ENCODE results near the gene SLC38A11.
"Not testable (repeated sequence)": the region's sequence is repeated elsewhere in the genome, so short reads cannot be mapped to it uniquely, and the experiment has no call there.

SLC38A11 gene

DNA sequence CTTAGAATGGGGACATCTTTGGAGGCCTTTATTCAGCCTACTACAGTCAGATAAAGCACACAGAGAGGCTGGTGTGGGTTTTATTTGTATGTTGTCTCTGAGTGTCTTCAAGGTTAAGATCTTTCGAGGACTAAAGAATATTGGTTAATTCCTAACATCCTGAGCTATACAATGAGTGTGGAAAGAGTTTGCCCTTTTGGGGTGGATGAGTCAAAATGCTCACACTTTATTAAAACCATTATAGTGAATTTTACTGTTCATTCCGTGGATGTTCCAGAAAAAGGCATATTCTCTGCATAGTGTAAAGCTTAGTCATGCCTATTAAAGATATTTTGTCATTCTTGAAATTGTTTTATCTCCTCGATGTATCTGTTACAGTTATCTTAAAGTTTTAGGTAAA, 29.1 kb upstream of the SLC38A11 start:
- TF ChIP-seq POLR2AphosphoS5 (IDR thresholded peaks at IDR 0.05; ENCODE audit: low read depth, low read length) (no peak), POLR2A (IDR thresholded peaks at IDR 0.05; ENCODE audit: low read depth, low read length) (no peak), TAF1 (IDR thresholded peaks at IDR 0.05; ENCODE audit: borderline replicate concordance, low read depth, low read length) (no peak)
- DNase-seq (ENCODE audit: insufficient read length) (no peak), FAIRE-seq (no peak)

GRCh38 chr2:164981217-164981990, 26.1 kb upstream of the SLC38A11 start:
- DNase-seq (ENCODE audit: insufficient read length) (no peak), FAIRE-seq (no peak)
- TF ChIP-seq POLR2AphosphoS5 (IDR thresholded peaks at IDR 0.05; ENCODE audit: low read depth, low read length) (no peak), TAF1 (IDR thresholded peaks at IDR 0.05; ENCODE audit: borderline replicate concordance, low read depth, low read length) (no peak), POLR2A (IDR thresholded peaks at IDR 0.05; ENCODE audit: low read depth, low read length) (no peak)

DNA sequence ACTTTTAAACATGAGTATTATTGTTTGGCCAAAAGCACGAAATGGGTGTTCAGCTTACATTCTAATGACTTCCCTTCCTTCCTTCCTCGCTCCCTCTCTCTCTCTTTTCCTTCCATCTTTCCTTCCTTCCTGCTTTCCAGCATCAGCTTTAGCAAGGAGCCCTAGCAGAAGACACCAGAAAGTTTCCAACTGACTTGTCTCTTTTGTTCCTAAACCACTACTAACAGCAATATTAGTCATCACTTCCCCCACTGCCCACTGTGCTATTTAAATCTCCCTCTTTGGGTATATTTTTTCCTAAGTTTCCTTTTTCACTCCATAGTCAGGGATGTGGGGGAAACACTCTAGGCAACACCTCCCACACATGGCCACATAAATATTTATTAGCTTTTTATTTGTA, 25.4 kb upstream of the SLC38A11 start:
- FAIRE-seq; DNase-seq (ENCODE audit: insufficient read length): not testable (repeated sequence)

DNA sequence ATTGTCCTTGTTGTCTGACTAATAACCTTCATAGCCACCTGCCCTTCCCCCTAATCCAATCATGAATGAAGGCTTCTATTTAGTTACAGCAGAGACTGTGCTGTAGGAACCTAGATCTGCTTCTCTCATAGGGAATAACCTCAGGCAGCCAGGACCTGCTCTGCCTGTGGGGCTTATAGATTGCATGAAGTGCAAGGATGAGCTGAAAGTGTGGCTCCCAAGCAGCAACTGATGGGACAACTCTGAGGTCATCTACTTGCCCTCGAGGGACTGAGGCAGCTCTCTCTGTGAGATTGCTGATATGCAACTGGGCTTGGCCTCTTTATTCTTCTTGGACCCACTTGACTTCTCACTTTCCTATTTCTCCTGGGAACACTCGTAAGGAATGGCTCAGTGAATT, 23.8 kb upstream of the SLC38A11 start:
- TF ChIP-seq TAF1 (IDR thresholded peaks at IDR 0.05; ENCODE audit: borderline replicate concordance, low read depth, low read length) (no peak), POLR2A (IDR thresholded peaks at IDR 0.05; ENCODE audit: low read depth, low read length) (no peak), POLR2AphosphoS5 (IDR thresholded peaks at IDR 0.05; ENCODE audit: low read depth, low read length) (no peak)
- FAIRE-seq = no peak

GRCh38 chr2:164976875-164977470, 21.6 kb upstream of the SLC38A11 start:
- not testable (repeated sequence) for FAIRE-seq; DNase-seq (ENCODE audit: insufficient read length)

More for the DNA sequence above, 23.8 kb upstream of the SLC38A11 start:
- no peak for DNase-seq (ENCODE audit: insufficient read length)

GRCh38 chr2:164976301-164976700, 21.0 kb upstream of the SLC38A11 start:
- DNase-seq (ENCODE audit: insufficient read length) = no peak
- no peak for FAIRE-seq
- TF ChIP-seq POLR2AphosphoS5 (IDR thresholded peaks at IDR 0.05; ENCODE audit: low read depth, low read length) (no peak), POLR2A (IDR thresholded peaks at IDR 0.05; ENCODE audit: low read depth, low read length) (no peak), TAF1 (IDR thresholded peaks at IDR 0.05; ENCODE audit: borderline replicate concordance, low read depth, low read length) (no peak)

DNA sequence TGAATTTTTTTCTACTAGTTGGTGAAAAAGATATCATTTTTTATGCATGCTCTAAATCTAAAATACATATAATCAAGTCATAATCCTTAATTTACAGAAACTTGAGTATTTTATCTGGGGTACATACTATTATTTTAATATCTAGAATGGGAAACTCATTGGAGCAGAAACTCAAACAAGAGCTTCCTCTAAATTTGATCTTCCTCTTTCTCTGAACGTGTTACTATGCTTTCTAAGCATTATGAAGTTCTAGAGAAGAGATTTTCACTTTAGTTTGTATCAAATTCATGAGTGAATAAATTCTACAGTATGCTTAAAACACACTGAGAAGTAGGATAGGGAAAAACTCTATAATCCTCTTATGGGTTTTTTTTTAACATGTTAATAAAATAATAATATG, 20.6 kb upstream of the SLC38A11 start:
- TF ChIP-seq POLR2A (IDR thresholded peaks at IDR 0.05; ENCODE audit: low read depth, low read length) (no peak), POLR2AphosphoS5 (IDR thresholded peaks at IDR 0.05; ENCODE audit: low read depth, low read length) (no peak)
- DNase-seq (ENCODE audit: insufficient read length) (no peak), FAIRE-seq (no peak)

- FAIRE-seq = no peak
- no peak for DNase-seq (ENCODE audit: insufficient read length)
- TF ChIP-seq TAF1 (IDR thresholded peaks at IDR 0.05; ENCODE audit: borderline replicate concordance, low read depth, low read length) (no peak), POLR2A (IDR thresholded peaks at IDR 0.05; ENCODE audit: low read depth, low read length) (no peak), POLR2AphosphoS5 (IDR thresholded peaks at IDR 0.05; ENCODE audit: low read depth, low read length) (no peak)
These were observed 18.9 kb upstream of the SLC38A11 start for GRCh38 chr2:164974221-164974620.

- no peak for DNase-seq (ENCODE audit: insufficient read length)
- no peak for FAIRE-seq
- TF ChIP-seq TAF1 (IDR thresholded peaks at IDR 0.05; ENCODE audit: borderline replicate concordance, low read depth, low read length) = no peak
These were observed 16.9 kb upstream of the SLC38A11 start for GRCh38 chr2:164972216-164972615.

DNA sequence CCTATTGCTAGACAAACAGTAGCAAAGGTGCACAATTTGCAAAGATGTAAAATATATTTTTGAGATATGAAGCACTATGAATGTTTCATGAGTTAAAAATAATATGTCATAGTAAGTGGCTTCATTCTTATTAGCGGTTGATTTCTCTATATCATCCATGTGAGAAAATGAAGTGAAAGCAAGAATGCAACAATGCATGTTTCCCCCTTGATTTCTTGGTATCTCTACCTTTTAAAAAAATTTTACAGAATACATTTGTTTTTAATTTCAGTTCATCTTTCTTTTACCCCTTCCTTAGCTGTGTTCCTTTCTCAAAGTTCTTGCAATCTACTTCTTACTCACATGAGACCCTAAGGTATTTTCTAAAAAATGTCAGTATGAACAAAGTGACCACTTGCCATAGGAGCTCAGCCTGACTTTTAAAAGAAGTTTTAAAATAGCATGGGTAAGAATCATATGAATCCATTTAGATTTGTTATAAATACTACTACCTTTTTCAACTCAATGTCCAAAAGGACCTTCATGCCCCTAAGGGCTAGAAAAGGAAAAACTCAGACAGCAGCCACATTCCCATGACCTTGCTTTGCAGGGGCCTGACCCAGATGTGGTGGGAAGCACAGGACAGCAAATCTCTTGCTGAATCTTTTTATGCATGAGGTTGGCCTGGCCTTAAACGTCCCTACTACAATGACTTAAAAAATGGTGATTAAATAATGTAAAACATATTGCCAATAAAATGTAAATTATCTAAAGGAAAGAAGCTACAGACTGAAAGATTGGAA, 14.8 kb upstream of the SLC38A11 start:
- DNase-seq (ENCODE audit: insufficient read length) (no peak), FAIRE-seq (no peak)
- TF ChIP-seq TAF1 (IDR thresholded peaks at IDR 0.05; ENCODE audit: borderline replicate concordance, low read depth, low read length) (no peak), POLR2A (IDR thresholded peaks at IDR 0.05; ENCODE audit: low read depth, low read length) (no peak), POLR2AphosphoS5 (IDR thresholded peaks at IDR 0.05; ENCODE audit: low read depth, low read length) (no peak)

- DNase-seq (ENCODE audit: insufficient read length) (no peak), FAIRE-seq (no peak)
- TF ChIP-seq TAF1 (IDR thresholded peaks at IDR 0.05; ENCODE audit: borderline replicate concordance, low read depth, low read length) (no peak), POLR2AphosphoS5 (IDR thresholded peaks at IDR 0.05; ENCODE audit: low read depth, low read length) (no peak), POLR2A (IDR thresholded peaks at IDR 0.05; ENCODE audit: low read depth, low read length) (no peak)
These were observed 12.5 kb upstream of the SLC38A11 start for GRCh38 chr2:164967781-164968228.

- no peak for DNase-seq (ENCODE audit: insufficient read length)
- TF ChIP-seq TAF1 (IDR thresholded peaks at IDR 0.05; ENCODE audit: borderline replicate concordance, low read depth, low read length) = no peak
- TF ChIP-seq POLR2A (IDR thresholded peaks at IDR 0.05; ENCODE audit: low read depth, low read length) = no peak
- no peak for TF ChIP-seq POLR2AphosphoS5 (IDR thresholded peaks at IDR 0.05; ENCODE audit: low read depth, low read length)
- no peak for FAIRE-seq
These were observed 12.0 kb upstream of the SLC38A11 start for GRCh38 chr2:164967361-164967760.

All from GM12892 (cell line).